ENCODE data around the gene P2RY8.

Gene P2RY8

GRCh38 chrX:1534301-1535168, 2.5 kb downstream of the P2RY8 start:
- Histone ChIP-seq H3K36me3 (replicated peaks) (no peaks in the 10 kb centered on the region), H3K27ac (no peak overlapping the region), H3K27me3 (replicated peaks) (no peaks in the 10 kb centered on the region), H3K4me3 (ENCODE audit: low read depth, low read length) (no peak overlapping the region)
- in situ Hi-C loops (cut with HindIII; ENCODE audit: low pct_ligation_motif_present, low sequenced_read_pairs), result no loop called here
- TF ChIP-seq CTCF (IDR thresholded peaks at IDR 0.05; ENCODE audit: low read depth, low read length, missing control alignments), result no peak
- DNase-seq, result no peak

GRCh38 chrX:1533058-1533457, 3.9 kb downstream of the P2RY8 start:
- no peaks in the 10 kb centered on the region for H3K36me3 ChIP-seq (replicated peaks)
- in situ Hi-C loops (cut with HindIII; ENCODE audit: low pct_ligation_motif_present, low sequenced_read_pairs), result no loop called here
- no peak for TF ChIP-seq CTCF (IDR thresholded peaks at IDR 0.05; ENCODE audit: low read depth, low read length, missing control alignments)
- H3K4me3 ChIP-seq (ENCODE audit: low read depth, low read length), result no peak overlapping the region
- H3K27ac ChIP-seq, result no peak overlapping the region
- no peak for DNase-seq
- no peaks in the 10 kb centered on the region for H3K27me3 ChIP-seq (replicated peaks)

GRCh38 chrX:1531096-1531890, 5.7 kb downstream of the P2RY8 start:
- DNase-seq, result no peak
- H3K4me3 ChIP-seq (ENCODE audit: low read depth, low read length), result no peak overlapping the region
- in situ Hi-C loops (cut with HindIII; ENCODE audit: low pct_ligation_motif_present, low sequenced_read_pairs), result no loop called here
- TF ChIP-seq CTCF (IDR thresholded peaks at IDR 0.05; ENCODE audit: low read depth, low read length, missing control alignments), result no peak
- H3K27me3 ChIP-seq (replicated peaks), result no peaks in the 10 kb centered on the region
- no peaks in the 10 kb centered on the region for H3K36me3 ChIP-seq (replicated peaks)
- H3K27ac ChIP-seq, result no peak overlapping the region

GRCh38 chrX:1529756-1530155, 7.2 kb downstream of the P2RY8 start:
- no peaks in the 10 kb centered on the region for H3K27me3 ChIP-seq (replicated peaks)
- H3K36me3 ChIP-seq (replicated peaks), result no peaks in the 10 kb centered on the region
- no peak for DNase-seq
- in situ Hi-C loops (cut with HindIII; ENCODE audit: low pct_ligation_motif_present, low sequenced_read_pairs), result no loop called here
- no peak overlapping the region for H3K4me3 ChIP-seq (ENCODE audit: low read depth, low read length)
- no peak overlapping the region for H3K27ac ChIP-seq
- no peak for TF ChIP-seq CTCF (IDR thresholded peaks at IDR 0.05; ENCODE audit: low read depth, low read length, missing control alignments)

DNA sequence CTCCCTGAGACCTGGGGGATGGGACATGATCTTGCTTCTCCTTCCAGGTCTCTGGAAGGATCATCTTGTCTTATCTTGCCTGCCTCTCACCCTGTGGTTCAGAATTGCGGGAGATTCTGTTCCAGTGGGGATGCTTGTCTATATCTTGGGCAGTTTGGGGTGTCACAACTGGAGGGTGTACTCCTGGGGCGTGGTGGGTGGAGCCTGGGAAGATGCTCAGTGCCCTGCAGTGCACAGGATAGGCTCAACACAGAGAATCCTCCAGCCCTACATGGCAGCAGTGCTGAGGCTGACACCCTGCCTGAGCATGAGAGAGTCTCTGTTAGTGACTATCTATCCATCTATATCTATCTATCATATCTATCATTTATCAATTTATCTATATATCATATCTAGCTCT, 7.7 kb downstream of the P2RY8 start:
- no peak overlapping the region for H3K27ac ChIP-seq
- H3K27me3 ChIP-seq (replicated peaks), result no peaks in the 10 kb centered on the region
- no peak overlapping the region for H3K4me3 ChIP-seq (ENCODE audit: low read depth, low read length)
- in situ Hi-C loops (cut with HindIII; ENCODE audit: low pct_ligation_motif_present, low sequenced_read_pairs), result no loop called here
- no peak for TF ChIP-seq CTCF (IDR thresholded peaks at IDR 0.05; ENCODE audit: low read depth, low read length, missing control alignments)
- no peaks in the 10 kb centered on the region for H3K36me3 ChIP-seq (replicated peaks)
- DNase-seq, result no peak
